ENCODE measurements around the gene HRH1. TPM values are rescaled to one million over a fixed set of nuclear protein-coding genes. Genes with fewer than 3 reads are reported as not detected.

HRH1 gene
- total RNA-seq, 1 experiment from 2014 or later: 7.0 TPM

DNA sequence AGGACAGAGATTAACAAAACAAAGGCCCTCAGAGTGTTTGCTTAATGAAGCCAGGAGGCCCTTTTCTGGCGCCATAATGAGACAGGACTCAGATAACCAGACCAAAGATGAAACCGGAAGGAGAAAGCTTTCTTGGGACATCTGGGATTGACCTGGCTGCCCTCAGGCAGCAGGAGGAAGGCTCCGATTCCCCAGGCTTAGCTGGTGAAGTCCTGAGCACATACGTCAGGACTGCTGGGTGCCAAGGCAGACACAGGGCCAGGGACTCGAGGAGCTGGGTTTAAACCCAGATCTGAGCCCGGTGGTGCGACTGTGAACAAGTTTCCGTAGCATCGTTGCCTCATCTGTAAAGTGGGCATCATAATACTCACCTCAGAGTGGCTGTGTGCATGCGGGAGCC, 36.7 kb upstream of the HRH1 start:
- ChIA-PET CTCF (no interaction called here), RAD21 (ENCODE audit: low non-redundant PET in 1 of 2, low total read pairs in 2 of 2, uncharacterized antibody in 2 of 2, unreplicated experiment in 2 of 2) (no interaction called here), POLR2A (no interaction called here)
- no peak for DNase-seq (ENCODE audit: low read depth, low spot score)
- Histone ChIP-seq H3K9ac (ENCODE audit: low read length) (no peak overlapping the region), H3K27me3 (ENCODE audit: insufficient read depth, low read length) (no peaks in the 10 kb centered on the region), H3K36me3 (ENCODE audit: control insufficient read depth in 1 of 2, insufficient read depth in 2 of 2, low read length in 2 of 2) (no peaks in the 10 kb centered on the region), H3K4me3 (replicated peaks in 1 of 2; ENCODE audit: low read depth in 1 of 2, low read length in 2 of 2) (no peak overlapping the region), H3K9me2 (ENCODE audit: insufficient read depth) (no peaks in the 10 kb centered on the region), H3K9me3 (ENCODE audit: control insufficient read depth in 1 of 2, insufficient read depth in 1 of 2, low read depth in 1 of 2, low read length in 2 of 2) (no peaks in the 10 kb centered on the region), H2AFZ (ENCODE audit: low read depth, low read length, poor library complexity, severe bottlenecking) (no peak overlapping the region), H3K27ac (ENCODE audit: low read depth, low read length) (no peak overlapping the region), H4K20me1 (ENCODE audit: insufficient read depth) (no peaks in the 10 kb centered on the region), H3K79me2 (ENCODE audit: insufficient read depth, low read length) (no peaks in the 10 kb centered on the region), H3K4me2 (ENCODE audit: low read length) (no peak overlapping the region), H3K4me1 (ENCODE audit: control insufficient read depth in 1 of 2, insufficient read depth in 2 of 2, low read length in 2 of 2) (peaks cover 0 to 19% of the 10 kb centered on the region in 2 experiments; a peak in 2 of 4 replicates)
- ATAC-seq: no peak
- intact Hi-C loops (cut with micrococcal nuclease): no loop called here
- BruUV-seq (replicated peaks): no TSS peak
- TF ChIP-seq POLR2AphosphoS5 (IDR thresholded peaks at IDR 0.05; ENCODE audit: low read depth, low read length) (no peak), RAD21 (IDR thresholded peaks at IDR 0.05; ENCODE audit: low read depth) (no peak), SIN3A (IDR thresholded peaks at IDR 0.05; ENCODE audit: low read depth) (no peak), JUND (IDR thresholded peaks at IDR 0.05) (no peak), ZFX (IDR thresholded peaks at IDR 0.05) (no peak), ELF1 (IDR thresholded peaks at IDR 0.05; ENCODE audit: borderline replicate concordance, low read depth) (no peak), EZH2phosphoT487 (IDR thresholded peaks at IDR 0.05; ENCODE audit: borderline replicate concordance) (no peak), YY1 (IDR thresholded peaks at IDR 0.05; ENCODE audit: extremely low read depth, insufficient replicate concordance, low read depth, low read length) (no peak)
- TF ChIP-seq, protein P1, sequence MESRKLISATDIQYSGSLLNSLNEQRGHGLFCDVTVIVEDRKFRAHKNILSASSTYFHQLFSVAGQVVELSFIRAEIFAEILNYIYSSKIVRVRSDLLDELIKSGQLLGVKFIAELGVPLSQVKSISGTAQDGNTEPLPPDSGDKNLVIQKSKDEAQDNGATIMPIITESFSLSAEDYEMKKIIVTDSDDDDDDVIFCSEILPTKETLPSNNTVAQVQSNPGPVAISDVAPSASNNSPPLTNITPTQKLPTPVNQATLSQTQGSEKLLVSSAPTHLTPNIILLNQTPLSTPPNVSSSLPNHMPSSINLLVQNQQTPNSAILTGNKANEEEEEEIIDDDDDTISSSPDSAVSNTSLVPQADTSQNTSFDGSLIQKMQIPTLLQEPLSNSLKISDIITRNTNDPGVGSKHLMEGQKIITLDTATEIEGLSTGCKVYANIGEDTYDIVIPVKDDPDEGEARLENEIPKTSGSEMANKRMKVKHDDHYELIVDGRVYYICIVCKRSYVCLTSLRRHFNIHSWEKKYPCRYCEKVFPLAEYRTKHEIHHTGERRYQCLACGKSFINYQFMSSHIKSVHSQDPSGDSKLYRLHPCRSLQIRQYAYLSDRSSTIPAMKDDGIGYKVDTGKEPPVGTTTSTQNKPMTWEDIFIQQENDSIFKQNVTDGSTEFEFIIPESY (IDR thresholded peaks at IDR 0.05; ENCODE audit: extremely low read depth, insufficient replicate concordance, low read length): no peak
- TF ChIP-seq, protein P2, sequence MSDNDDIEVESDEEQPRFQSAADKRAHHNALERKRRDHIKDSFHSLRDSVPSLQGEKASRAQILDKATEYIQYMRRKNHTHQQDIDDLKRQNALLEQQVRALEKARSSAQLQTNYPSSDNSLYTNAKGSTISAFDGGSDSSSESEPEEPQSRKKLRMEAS (IDR thresholded peaks at IDR 0.05): no peak

Measured in HCT116 (cell line).